DMS 273 treated with DMSO at 0.1 percent for 48 hours (cell line): Measurements from ENCODE around the gene NBDY.
"Not testable (repeated sequence)": the region's sequence is repeated elsewhere in the genome, so short reads cannot be mapped to it uniquely, and the experiment has no call there.

Experiments
- DNase-seq: peaks from one replicate; lab custom pipeline; 2025; lab: John Stamatoyannopoulos, UW

Gene NBDY

DNA sequence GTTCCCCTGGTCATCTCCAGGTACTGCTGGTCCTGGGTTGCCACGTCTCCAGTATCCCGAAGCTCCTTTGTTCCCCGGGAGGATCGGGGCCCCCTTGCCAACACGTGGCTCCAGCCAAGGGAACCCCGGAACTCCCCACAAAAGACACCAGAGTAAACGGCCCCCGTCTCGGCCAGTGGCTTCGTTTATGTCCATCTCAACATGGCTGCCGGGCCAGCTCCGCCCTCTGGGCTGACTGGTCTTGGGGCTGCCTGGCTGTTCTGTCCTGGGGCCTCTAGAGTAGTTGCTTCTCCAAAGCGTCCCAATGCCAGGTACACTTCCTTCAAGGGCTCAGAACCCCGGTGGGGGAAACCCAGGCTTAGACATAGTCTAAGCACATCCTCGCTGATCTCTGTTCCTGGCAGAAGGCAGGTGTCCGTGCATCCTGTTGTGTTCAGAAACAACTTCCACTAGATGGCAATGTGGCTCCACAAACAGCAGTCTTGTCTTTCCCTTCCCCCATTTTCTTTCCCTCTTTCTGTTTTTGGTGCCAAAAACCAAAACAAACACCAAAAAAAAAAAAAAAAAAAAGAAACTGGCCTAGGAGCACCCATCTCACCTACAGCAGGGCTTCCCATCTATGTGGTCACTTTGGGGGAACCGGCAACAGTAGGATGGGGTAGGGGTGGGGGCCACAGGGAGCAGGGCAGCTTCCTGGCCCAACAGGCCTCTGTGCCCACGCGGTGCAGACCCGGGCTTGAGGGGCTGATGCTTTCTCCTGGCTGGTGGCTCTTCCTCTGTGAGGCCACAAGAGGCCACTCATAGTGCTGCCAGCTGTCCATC is 35.3 kb downstream of the NBDY start:
- DNase-seq, result no peak

DNA sequence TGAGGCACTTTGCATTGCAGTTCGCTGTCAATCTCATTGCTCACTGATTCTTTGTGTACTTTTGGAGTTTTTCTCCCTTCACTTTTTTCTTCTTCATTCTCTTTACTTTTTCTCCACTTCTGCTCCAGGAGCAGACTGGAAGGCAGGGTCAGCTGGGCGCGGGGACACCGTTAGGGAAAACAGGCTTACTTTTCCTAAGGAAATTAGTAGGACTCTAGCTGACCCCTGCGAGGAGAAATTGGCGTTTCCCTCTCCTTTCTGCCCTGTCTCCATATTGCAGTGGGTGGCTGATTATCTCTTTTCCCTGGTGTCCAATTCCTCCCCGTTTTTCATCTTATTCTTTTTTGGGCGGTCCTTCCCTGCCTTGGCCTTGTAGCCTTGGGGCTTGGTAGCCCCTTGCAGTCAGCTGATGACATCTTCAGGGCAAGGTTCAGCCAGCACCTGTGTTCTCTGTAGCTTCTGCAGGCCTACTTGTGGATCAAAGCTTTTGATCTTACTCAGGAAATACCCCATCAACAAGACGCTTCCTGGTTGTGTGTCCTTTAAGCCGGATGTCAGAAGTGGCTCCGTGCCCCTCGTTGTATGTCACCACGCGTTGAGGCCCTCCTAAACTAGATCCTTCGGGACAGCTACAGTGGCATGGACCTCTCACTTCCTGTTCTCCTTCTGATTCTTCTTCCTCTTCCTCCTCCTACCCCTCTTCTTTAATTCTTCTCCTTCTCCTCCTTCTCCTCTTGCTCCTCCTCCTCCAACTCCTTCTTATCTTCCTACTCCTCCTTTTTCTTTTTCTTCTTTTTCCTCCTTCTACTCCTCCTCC is 36.1 kb downstream of the NBDY start:
- DNase-seq, result no peak

DNA sequence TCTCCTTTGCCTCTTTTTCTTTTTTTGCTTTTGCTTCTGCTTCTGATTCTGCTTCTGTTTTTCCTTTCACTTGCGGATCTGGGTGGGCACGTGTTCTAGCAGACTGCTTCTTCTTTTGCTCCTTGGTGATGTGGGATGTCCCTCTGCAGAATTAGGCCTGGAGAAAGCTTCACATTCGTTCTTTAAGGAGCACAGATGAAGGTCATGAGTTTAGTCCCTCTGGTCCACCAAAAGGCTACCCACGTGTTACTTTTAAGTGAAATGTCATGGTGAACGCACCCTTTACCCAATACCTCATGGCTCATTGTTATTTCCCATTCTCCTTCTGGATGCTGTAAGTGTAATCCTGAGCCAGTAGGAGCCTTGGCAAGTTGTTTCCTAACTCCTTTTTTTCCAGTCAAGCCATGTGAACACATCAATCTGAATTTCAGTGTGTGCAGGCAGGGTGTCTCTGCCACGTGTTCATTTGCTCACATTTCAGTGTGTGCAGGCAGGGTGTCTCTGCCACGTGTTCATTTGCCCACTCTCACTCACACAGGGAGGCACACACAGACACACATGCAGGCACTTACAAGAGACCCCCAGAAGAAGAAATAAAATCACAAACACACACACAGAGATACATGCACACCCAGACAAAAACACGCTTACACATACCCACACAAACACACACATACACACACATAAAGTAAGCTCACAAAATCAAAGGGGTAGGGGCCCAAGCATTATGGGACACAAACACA is 36.9 kb downstream of the NBDY start:
- no peak for DNase-seq

DNA sequence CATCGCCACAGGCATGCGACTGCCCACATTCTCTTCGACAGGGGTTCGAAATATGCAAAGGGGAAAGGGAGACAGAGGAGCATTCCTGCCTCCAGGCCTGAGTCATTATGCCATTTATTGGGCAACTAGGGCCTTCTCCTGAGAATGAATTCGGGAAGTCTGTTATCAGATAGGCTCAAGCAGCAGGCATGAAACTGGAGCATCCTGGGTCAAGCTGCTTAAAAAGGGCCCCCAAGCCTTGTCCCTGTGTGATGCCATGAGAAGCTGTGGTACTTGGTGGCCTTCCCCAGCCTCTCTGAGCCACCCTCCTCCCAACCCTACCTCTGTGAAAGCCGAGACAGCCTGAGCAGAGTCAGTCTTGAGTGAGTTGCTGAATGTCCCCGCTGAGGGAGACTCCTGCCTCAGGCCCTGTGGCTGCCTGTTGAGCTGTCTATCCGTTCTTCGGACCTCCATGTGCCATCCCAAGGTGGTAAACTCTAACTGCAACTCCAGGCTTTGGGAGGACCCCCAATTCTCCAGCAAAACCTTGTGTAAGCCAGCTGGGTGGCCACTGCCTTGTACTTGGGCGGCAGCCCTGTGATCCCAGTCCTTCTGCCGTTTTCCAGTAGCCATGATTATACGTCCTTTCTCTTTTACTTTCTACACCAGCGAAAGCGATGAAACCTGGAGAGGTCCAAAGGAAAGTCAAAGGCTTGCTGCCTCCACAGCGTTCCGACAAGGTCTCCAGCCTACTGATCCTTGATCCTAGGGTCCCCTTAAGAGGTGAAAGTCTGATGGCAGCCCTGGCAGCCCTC is 37.7 kb downstream of the NBDY start:
- DNase-seq, result no peak

DNA sequence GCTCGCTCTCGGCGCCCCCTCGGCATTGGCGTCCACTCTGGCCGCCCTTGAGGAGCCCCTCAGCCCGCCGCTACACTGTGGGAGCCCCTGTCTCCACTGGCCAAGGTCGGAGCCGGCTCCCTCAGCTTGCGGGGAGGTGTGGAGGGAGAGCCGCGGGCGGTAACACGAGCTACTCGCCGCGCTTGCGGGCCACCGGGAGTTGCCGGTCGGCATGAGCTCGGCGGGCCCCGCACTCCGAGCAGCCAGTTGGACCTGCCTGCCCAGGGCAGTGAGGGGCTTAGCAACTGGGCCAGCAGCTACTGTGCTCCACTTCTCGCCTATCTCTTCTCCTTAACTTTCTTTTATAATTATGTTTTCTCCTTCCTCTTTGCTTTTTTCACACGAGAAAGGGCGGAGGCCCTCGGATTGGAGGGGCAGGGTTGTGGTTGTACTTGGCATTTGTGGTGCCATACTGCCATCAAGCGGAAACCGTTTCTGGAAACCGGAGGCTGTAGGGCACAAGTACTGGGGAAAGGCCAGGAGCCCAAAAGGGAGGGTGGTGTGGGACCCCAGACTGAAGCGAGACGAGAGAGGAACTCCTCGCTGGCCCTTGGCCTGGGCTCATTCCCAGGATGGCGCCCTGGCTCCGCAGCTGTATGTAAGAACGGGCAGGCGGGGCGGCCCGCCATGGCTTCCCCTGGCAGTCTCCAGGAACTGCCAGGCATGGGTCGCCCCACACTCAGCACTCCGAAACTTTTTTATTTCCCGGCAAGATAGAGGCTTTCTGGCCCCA is 38.5 kb downstream of the NBDY start:
- DNase-seq, result not testable (repeated sequence)

DNA sequence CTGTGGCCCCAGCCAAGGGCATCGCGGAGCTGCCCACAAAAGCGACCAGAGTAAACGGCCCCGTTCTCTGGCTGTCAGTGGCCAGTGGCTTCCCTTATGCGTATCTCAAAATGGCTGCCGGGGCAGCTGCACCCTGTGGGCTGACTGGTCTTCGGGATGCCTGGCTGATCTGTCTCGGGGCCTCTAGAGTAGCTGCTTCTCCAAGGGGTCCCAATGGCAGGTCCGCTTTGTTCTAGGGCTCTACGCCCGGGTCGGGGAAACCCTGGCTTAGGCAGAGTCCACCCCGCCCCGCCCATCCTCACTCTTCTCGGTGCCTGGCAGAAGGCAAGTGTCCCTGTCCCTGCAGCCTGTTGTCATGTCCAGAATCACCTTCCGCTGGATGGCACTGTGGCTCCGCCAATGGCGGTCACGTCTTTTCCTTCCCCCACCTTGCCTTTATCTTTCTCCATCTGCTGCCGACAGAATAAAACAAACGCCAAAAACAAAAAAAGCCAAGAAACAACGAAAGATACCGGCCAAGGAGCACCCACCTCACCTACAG is 39.1 kb downstream of the NBDY start:
- DNase-seq, result not testable (repeated sequence)

DNA sequence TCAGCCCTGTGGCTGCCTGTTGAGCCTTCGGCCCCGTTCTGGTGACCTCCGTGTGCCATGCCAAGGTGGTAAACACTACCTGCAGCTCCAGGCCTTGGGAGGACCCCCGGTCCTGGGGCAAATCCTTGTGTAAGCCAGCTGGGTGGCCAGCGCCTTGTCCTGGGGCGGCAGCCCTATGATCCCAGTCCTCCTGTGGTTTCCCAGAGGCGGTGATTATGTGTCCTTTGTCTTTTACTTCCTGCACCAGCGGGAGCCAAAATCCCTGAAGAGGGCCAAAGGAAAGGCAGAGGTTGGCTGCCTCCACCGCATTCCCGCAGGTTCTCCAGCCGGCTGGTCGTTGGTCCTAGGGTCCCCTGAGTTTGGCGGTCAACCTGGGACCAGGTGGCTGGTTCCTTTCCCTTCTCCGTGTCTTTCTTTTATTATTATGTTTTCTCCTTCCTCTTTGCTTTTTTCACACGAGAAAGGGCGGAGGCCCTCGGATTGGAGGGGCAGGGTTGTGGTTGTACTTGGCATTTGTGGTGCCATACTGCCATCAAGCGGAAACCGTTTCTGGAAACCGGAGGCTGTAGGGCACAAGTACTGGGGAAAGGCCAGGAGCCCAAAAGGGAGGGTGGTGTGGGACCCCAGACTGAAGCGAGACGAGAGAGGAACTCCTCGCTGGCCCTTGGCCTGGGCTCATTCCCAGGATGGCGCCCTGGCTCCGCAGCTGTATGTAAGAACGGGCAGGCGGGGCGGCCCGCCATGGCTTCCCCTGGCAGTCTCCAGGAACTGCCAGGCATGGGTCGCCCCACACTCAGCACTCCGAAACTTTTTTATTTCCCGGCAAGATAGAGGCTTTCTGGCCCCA is 43.9 kb downstream of the NBDY start:
- not testable (repeated sequence) for DNase-seq

DNA sequence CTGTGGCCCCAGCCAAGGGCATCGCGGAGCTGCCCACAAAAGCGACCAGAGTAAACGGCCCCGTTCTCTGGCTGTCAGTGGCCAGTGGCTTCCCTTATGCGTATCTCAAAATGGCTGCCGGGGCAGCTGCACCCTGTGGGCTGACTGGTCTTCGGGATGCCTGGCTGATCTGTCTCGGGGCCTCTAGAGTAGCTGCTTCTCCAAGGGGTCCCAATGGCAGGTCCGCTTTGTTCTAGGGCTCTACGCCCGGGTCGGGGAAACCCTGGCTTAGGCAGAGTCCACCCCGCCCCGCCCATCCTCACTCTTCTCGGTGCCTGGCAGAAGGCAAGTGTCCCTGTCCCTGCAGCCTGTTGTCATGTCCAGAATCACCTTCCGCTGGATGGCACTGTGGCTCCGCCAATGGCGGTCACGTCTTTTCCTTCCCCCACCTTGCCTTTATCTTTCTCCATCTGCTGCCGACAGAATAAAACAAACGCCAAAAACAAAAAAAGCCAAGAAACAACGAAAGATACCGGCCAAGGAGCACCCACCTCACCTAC is 44.5 kb downstream of the NBDY start:
- not testable (repeated sequence) for DNase-seq

DNA sequence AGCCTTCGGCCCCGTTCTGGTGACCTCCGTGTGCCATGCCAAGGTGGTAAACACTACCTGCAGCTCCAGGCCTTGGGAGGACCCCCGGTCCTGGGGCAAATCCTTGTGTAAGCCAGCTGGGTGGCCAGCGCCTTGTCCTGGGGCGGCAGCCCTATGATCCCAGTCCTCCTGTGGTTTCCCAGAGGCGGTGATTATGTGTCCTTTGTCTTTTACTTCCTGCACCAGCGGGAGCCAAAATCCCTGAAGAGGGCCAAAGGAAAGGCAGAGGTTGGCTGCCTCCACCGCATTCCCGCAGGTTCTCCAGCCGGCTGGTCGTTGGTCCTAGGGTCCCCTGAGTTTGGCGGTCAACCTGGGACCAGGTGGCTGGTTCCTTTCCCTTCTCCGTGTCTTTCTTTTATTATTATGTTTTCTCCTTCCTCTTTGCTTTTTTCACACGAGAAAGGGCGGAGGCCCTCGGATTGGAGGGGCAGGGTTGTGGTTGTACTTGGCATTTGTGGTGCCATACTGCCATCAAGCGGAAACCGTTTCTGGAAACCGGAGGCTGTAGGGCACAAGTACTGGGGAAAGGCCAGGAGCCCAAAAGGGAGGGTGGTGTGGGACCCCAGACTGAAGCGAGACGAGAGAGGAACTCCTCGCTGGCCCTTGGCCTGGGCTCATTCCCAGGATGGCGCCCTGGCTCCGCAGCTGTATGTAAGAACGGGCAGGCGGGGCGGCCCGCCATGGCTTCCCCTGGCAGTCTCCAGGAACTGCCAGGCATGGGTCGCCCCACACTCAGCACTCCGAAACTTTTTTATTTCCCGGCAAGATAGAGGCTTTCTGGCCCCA is 49.3 kb downstream of the NBDY start:
- not testable (repeated sequence) for DNase-seq

DNA sequence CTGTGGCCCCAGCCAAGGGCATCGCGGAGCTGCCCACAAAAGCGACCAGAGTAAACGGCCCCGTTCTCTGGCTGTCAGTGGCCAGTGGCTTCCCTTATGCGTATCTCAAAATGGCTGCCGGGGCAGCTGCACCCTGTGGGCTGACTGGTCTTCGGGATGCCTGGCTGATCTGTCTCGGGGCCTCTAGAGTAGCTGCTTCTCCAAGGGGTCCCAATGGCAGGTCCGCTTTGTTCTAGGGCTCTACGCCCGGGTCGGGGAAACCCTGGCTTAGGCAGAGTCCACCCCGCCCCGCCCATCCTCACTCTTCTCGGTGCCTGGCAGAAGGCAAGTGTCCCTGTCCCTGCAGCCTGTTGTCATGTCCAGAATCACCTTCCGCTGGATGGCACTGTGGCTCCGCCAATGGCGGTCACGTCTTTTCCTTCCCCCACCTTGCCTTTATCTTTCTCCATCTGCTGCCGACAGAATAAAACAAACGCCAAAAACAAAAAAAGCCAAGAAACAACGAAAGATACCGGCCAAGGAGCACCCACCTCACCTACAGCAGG is 50.0 kb downstream of the NBDY start:
- DNase-seq, result not testable (repeated sequence)

DNA sequence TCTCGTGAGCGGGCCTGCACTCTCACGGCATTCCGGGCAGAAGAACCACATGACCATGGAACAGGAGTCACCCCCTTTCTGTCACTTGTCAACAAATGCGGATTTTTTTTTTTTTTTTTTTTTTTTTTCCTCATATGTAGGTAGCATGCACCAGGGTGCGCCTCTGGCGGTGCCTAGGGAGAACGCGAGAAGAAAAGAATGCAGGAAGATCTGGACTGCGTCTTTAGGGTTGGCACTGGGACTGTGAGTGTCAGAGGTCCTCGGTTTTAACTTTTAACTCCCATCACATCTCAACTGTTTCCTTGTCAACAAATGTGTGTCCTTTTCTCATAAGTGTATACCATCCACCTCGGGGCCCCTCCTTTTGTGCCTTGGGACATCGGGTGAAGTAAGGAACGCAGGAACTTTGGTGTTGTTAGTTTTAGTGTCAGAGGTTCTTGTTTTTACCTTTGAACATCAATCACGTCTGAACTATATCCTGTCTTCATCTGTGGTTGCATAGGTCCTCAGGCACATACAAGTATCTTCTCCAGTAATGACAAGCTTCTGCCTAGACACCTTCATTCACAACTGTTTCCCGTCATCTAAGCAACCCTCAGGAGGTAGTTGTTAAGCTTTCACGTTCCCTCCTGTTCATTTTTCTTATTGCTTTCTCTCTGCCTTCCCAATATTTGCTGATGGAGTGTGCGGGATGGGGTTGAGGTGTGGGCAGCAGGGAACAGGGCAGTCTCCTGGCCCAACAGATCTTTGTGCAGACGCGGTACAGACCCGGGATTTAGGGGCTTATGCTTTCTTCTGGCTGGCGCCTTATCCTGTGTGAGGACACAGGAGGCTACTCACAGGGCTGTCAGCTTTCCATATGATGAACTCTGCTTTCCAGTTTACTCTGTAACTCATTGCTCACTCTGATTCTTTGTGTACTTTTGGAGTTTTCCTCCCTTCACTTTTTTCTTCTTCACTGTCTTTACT is 51.9 kb downstream of the NBDY start:
- not testable (repeated sequence) for DNase-seq

DNA sequence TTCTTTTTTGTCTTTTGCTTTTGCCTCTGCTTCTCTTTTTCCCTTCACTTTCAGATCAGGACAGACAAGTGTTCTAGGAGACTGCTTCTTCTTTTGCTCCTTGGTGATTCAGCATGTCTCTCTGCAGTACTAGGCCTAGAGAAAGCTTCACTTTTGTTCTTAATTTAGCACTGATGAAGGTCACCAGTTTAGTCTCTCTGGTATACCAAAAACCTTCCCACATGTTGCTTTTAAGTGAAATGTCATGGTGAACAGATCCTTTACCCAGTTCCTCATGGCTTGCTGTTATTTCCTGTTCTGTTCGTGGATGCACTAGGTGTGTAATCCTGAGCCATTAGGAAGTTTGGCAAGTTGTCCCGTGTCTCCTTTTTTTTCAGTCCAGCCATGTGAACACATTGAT is 53.3 kb downstream of the NBDY start:
- no peak for DNase-seq

DNA sequence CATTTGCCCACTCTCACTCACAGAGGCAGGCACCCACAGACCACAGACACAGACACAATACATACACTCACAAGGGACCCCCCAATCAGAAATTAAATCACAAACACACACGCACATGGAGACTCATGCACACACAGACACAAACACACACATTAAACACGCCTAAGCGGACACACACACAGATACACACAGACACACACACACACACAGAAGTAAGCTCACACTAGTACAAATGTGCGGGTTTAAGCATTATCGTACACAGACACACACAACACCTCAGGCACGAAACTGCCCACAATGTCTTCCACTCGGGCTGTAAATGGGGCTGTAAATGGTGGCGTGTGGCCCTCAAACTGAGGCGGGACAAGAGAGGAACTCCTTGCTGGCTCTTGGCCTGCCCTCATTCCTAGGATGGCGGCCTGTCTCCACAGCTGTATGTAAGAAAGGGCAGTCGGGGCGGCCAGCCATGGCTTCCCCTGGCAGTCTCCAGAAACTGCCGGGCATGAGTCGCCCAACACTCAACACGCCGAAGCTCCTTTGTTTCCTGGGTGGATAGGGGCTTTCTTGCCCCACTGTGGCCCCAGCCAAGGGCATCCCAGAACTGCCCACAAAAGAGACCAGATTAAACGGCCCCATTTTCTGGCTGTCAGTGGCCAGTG is 53.9 kb downstream of the NBDY start:
- DNase-seq, result no peak

DNA sequence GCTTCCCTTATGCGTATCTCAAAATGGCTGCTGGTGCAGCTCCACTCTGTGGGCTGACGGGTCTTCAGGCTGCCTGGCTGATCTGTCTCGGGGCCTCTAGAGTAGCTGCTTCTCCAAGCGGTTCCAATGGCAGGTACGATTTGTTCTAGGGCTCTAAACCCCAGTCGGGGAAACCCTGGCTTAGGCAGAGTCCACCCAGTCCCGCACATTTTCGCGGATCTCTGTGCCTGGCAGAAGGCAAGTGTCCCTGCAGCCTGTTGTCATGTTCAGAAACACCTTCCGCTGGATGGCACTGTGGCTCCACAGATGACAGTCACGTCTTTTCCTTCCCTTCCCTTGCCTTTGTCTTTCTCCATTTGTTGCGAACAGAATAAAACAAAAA is 54.4 kb downstream of the NBDY start:
- DNase-seq, result no peak

DNA sequence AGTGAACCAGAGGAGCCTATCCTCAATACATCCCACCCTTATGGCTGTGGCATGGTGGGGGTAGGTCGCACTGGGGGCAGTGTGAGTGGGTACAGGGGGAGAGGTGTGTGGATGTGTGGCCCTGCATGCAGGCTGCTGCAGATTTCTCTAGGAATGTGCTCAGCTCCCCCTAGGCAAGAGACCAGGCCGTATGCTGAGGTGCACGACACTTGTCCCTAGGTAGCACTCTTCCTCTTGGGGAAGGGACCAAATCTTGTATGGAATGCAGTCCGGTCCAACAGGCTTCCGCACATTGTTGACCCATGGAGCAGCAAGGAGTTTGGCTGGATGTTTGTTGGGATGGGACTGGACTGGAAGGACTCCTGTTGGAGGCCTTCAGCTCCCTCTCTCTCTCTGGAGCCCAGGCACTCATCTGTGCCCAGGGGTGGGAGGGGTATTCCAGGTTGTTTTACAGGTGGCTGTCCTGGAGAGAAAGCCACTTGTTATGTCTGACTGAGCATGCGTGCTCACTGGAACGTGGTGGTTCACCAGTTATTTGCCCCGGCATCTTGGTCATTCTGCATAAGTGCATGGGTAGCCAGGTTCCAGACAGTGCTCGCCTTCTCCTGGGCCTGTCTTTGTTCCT is 55.1 kb downstream of the NBDY start:
- no peak for DNase-seq

DNA sequence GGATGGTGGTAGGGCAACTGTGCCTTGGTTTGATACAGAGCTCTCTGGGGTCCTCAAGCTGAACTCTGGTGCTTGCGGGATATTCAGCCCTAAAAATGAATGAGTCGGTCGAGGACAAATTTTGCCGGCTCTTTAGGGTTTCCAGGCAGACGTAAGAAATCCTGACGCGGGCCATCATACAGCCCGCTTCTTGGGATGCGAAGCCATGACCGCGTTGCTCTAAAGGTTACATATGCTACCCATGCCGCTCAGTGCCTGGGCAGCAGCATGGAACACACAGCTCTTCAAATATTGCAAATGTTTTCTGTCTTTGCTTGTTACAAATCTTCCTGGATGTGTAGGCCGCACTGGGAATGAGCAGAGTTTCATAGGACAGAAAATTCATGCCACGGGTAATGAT is 55.6 kb downstream of the NBDY start:
- no peak for DNase-seq
